ENCODE measurements around the gene IL1RAPL2. TPM values are rescaled to one million over a fixed set of nuclear protein-coding genes. Genes with fewer than 3 reads are reported as not detected.

Gene IL1RAPL2
- total and polyA plus RNA-seq, 4 donors: 2.0 TPM; not detected in 3

DNA sequence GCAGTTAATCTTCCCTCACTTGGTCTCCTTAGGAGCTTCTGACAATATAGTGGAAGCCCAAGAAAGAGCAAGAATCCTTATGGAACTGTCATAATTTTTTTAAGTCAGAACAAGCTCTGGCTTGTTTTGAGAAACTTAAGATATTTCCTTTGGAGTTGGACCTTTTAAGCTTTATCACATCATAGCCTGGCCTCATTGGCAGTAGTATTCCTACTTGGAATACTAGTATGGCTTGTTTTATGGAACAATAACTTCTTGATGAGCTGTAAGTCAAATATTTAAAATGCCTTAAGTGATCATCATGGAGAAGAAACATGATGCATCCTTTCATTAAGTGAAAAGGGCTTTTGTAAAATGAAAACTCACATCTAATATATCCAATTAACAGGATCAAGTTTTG, 1178.3 kb downstream of the IL1RAPL2 start:
- Histone ChIP-seq H3K27me3 (ENCODE audit: control insufficient read depth in 3 of 3, insufficient read depth in 3 of 3, low read length in 2 of 3) (peaks cover 0 to 34% (median 0%) of the 10 kb centered on the region in 3 donors), H3K27ac (ENCODE audit: low read depth in 1 of 2, low read length in 1 of 2) (no peak overlapping the region), H3K36me3 (ENCODE audit: control insufficient read depth in 4 of 4, insufficient read depth in 4 of 4, low read length in 4 of 4) (no peaks in the 10 kb centered on the region), H3K9me3 (ENCODE audit: control insufficient read depth in 4 of 4, insufficient read depth in 3 of 4, low read length in 3 of 4) (no peaks in the 10 kb centered on the region), H3K4me1 (ENCODE audit: control insufficient read depth in 5 of 5, insufficient read depth in 5 of 5, low read length in 5 of 5) (no peaks in the 10 kb centered on the region), H3K9ac (ENCODE audit: insufficient read depth in 1 of 2, low read length in 2 of 2) (no peak overlapping the region), H3K4me3 (no peak overlapping the region)
- ATAC-seq (ENCODE audit: insufficient read depth, low FRiP score) (no peak), DNase-seq (no peak)
- TF ChIP-seq, protein P1, sequence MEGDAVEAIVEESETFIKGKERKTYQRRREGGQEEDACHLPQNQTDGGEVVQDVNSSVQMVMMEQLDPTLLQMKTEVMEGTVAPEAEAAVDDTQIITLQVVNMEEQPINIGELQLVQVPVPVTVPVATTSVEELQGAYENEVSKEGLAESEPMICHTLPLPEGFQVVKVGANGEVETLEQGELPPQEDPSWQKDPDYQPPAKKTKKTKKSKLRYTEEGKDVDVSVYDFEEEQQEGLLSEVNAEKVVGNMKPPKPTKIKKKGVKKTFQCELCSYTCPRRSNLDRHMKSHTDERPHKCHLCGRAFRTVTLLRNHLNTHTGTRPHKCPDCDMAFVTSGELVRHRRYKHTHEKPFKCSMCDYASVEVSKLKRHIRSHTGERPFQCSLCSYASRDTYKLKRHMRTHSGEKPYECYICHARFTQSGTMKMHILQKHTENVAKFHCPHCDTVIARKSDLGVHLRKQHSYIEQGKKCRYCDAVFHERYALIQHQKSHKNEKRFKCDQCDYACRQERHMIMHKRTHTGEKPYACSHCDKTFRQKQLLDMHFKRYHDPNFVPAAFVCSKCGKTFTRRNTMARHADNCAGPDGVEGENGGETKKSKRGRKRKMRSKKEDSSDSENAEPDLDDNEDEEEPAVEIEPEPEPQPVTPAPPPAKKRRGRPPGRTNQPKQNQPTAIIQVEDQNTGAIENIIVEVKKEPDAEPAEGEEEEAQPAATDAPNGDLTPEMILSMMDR (IDR thresholded peaks at IDR 0.05; ENCODE audit: control extremely low read depth, extremely low read depth): no peak

DNA sequence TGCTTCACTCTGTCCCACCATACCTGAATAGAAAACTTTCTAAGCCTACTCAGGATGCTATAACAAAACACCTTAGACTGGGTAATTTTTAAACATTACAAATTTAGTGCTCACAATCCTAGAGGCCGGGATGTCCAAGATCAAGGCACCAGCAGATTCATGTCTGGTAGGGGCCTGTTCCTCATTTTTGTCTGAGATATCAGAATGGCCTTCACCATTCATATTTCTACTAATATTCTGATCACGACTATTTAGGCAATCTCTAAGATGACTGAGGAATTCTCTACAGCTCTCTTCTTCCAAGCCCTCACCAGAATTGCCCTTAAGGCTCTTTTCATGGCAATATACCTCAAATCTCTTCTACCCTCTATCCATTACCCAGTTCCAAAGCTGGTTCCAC, 1178.9 kb downstream of the IL1RAPL2 start:
- WGBS, 2 donors: 59 to 91% methylated on average over 2 of the region's 2 CpGs
- no peaks in the 10 kb centered on the region for H3K9me3 ChIP-seq (ENCODE audit: control insufficient read depth in 4 of 4, insufficient read depth in 3 of 4, low read length in 3 of 4)
- H3K27ac ChIP-seq (ENCODE audit: low read depth in 1 of 2, low read length in 1 of 2): no peak overlapping the region
- no peak overlapping the region for H3K4me3 ChIP-seq
- H3K4me1 ChIP-seq (ENCODE audit: control insufficient read depth in 5 of 5, insufficient read depth in 5 of 5, low read length in 5 of 5): no peaks in the 10 kb centered on the region
- TF ChIP-seq, protein P1 (IDR thresholded peaks at IDR 0.05; ENCODE audit: control extremely low read depth, extremely low read depth): no peak
- peaks cover 0 to 34% (median 0%) of the 10 kb centered on the region in 3 donors for H3K27me3 ChIP-seq (ENCODE audit: control insufficient read depth in 3 of 3, insufficient read depth in 3 of 3, low read length in 2 of 3)
- DNase-seq (no peak), ATAC-seq (ENCODE audit: insufficient read depth, low FRiP score) (no peak)
- H3K36me3 ChIP-seq (ENCODE audit: control insufficient read depth in 4 of 4, insufficient read depth in 4 of 4, low read length in 4 of 4): no peaks in the 10 kb centered on the region
- H3K9ac ChIP-seq (ENCODE audit: insufficient read depth in 1 of 2, low read length in 2 of 2): no peak overlapping the region

DNA sequence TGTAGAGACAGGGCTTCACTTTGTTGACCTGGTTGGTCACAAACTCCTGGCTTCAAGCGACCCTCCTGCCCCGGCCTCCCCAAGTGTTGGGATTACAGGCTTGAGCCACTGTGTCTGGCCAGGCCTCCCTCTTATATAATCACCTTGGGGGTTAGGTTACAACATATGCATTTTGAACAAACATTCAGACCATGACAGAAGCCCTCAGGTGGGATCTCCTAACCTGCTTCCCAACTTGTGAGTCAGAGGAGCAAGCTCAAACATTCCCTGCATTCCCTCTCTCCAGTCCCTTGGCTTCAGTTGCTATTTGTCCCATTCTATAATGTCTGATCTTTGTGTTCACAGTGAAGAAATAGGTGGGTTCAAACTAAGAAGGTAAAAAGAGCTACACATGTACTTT, 1179.9 kb downstream of the IL1RAPL2 start:
- ATAC-seq (ENCODE audit: insufficient read depth, low FRiP score): no peak
- Histone ChIP-seq H3K4me3 (no peak overlapping the region), H3K9me3 (ENCODE audit: control insufficient read depth in 4 of 4, insufficient read depth in 3 of 4, low read length in 3 of 4) (no peaks in the 10 kb centered on the region), H3K9ac (ENCODE audit: insufficient read depth in 1 of 2, low read length in 2 of 2) (no peak overlapping the region), H3K27ac (ENCODE audit: low read depth in 1 of 2, low read length in 1 of 2) (no peak overlapping the region), H3K4me1 (ENCODE audit: control insufficient read depth in 5 of 5, insufficient read depth in 5 of 5, low read length in 5 of 5) (no peaks in the 10 kb centered on the region), H3K36me3 (ENCODE audit: control insufficient read depth in 4 of 4, insufficient read depth in 4 of 4, low read length in 4 of 4) (no peaks in the 10 kb centered on the region), H3K27me3 (ENCODE audit: control insufficient read depth in 3 of 3, insufficient read depth in 3 of 3, low read length in 2 of 3) (peaks cover 0 to 30% (median 0%) of the 10 kb centered on the region in 3 donors)
- TF ChIP-seq, protein P1 (IDR thresholded peaks at IDR 0.05; ENCODE audit: control extremely low read depth, extremely low read depth): no peak
- 66 to 87% methylated on average over 2 of the region's 2 CpGs for WGBS, 2 donors
- DNase-seq: no peak

DNA sequence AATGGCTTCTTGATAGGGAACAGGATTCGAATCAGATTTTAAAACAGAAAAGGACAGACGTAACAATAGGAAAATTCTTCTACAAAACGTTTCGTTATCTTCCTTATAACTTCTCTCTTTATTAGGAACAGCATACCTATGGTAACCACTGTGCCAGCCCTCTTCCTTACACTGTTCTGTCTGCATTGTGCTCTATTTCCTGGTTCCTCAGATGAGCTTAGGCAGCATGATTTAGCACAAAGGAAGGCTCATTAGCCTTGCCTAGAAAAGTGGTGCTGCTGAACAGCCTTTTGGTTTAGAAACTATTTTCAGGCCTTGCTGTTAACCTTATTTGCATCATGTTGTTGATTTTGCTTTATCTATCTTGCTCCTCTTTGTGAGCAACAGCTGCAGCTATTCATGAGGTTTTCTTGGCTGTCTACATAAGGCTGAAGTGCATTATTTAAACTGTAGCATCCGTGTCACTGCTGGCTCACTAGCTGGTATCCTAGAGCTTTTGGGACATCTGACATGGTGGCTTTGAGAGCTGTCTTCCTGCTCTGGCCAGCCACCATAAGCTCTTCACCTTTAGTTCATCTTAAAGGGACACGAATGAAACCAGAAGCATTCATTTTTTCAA, 1186.4 kb downstream of the IL1RAPL2 start:
- Histone ChIP-seq H3K4me3 (no peak overlapping the region), H3K4me1 (ENCODE audit: control insufficient read depth in 5 of 5, insufficient read depth in 5 of 5, low read length in 5 of 5) (peaks cover 0 to 6% (median 3%) of the 10 kb centered on the region in 5 donors), H3K27ac (ENCODE audit: low read depth in 1 of 2, low read length in 1 of 2) (no peak overlapping the region), H3K27me3 (ENCODE audit: control insufficient read depth in 3 of 3, insufficient read depth in 3 of 3, low read length in 2 of 3) (peaks cover 0 to 12% (median 0%) of the 10 kb centered on the region in 3 donors), H3K9ac (ENCODE audit: insufficient read depth in 1 of 2, low read length in 2 of 2) (no peak overlapping the region), H3K9me3 (ENCODE audit: control insufficient read depth in 4 of 4, insufficient read depth in 3 of 4, low read length in 3 of 4) (no peaks in the 10 kb centered on the region), H3K36me3 (ENCODE audit: control insufficient read depth in 4 of 4, insufficient read depth in 4 of 4, low read length in 4 of 4) (no peaks in the 10 kb centered on the region)
- DNase-seq (no peak), ATAC-seq (ENCODE audit: insufficient read depth, low FRiP score) (no peak)
- TF ChIP-seq, protein P1 (IDR thresholded peaks at IDR 0.05; ENCODE audit: control extremely low read depth, extremely low read depth): no peak
- WGBS, 2 donors: 44 to 47% methylated on average over 6 of the region's 6 CpGs

Data from lung (tissue), 12 donors.